OCI-LY3 (cell line): Measurements from ENCODE around the gene NDFIP1.

ENCODE experiments used
- H2AFZ ChIP-seq: fragments of 200-600, 300-600 bp; shearing (Covaris generic); 2 replicates; pipeline ENCODE4 v1.6.0; 2014; ENCODE audit warnings: antibody characterized with exemption, low read depth, low read length
- H3K27ac ChIP-seq: fragments of 200-600, 300-600 bp; sonication (generic); 2 replicates; pipeline ENCODE4 v1.5.1; 2014; ENCODE audit warnings: mild to moderate bottlenecking, low read length, moderate library complexity, mixed read lengths
- H3K27me3 ChIP-seq: fragments of 200-600, 300-600 bp; sonication (generic); 2 replicates; pipeline ENCODE4 v1.6.1; 2014; ENCODE audit warnings: low read depth, low read length, mixed read lengths
- H3K36me3 ChIP-seq: fragments of 200-600, 300-600 bp; sonication (generic); replicated peaks from 2 replicates; pipeline ENCODE3; 2014; ENCODE audit warnings: low read depth, low read length, mixed read lengths
- H3K4me1 ChIP-seq: fragments of 300-600, 200-600 bp; sonication (generic); 2 replicates; pipeline ENCODE4 v1.6.1; 2014; ENCODE audit warnings: low read length, mixed read lengths
- H3K4me2 ChIP-seq: fragments of 200-600, 300-600 bp; sonication (generic); 2 replicates; pipeline ENCODE4 v1.6.1; 2014; ENCODE audit warnings: low read length, mixed read lengths
- H3K4me3 ChIP-seq: fragments of 300-600, 200-600 bp; sonication (generic); 2 replicates; pipeline ENCODE4 v1.5.1; 2014; ENCODE audit warnings: antibody characterized with exemption, mild to moderate bottlenecking, low read length, moderate library complexity
- H3K79me2 ChIP-seq: fragments of 300-600, 200-600 bp; shearing (Covaris generic); 2 replicates; pipeline ENCODE4 v1.6.1; 2014; ENCODE audit warnings: mild to moderate bottlenecking, low read length, mixed read lengths
- H3K9ac ChIP-seq: fragments of 300-600, 200-600 bp; shearing (Covaris generic); 2 replicates; pipeline ENCODE4 v1.6.0; 2014; ENCODE audit warnings: mild to moderate bottlenecking, low read length, moderate library complexity
- H3K9me3 ChIP-seq: fragments of 200-600, 300-600 bp; shearing (Covaris generic); 2 replicates; pipeline ENCODE4 v1.6.1; 2014; ENCODE audit warnings: low read length, mixed read lengths; ENCODE audit not compliant: insufficient read depth
- H4K20me1 ChIP-seq: fragments of 200-600, 300-600 bp; sonication (generic); 2 replicates; pipeline ENCODE4 v1.6.1; 2016; ENCODE audit warnings: low read length, mixed read lengths; ENCODE audit not compliant: insufficient read depth
- EZH2phosphoT487 ChIP-seq: fragments of 200-600 bp; shearing (Covaris generic); IDR thresholded peaks from 2 replicates; pipeline ENCODE4 v1.6.1; 2018; ENCODE audit warnings: antibody characterized with exemption, mixed run types, low read depth
- TF ChIP-seq, protein P1 (sequence below): fragments of 200-600, 300-600 bp; sonication (generic); IDR thresholded peaks from 2 replicates; pipeline ENCODE4 v1.5.1; 2014; ENCODE audit warnings: antibody characterized with exemption, low read length, low read depth

NDFIP1 gene

DNA sequence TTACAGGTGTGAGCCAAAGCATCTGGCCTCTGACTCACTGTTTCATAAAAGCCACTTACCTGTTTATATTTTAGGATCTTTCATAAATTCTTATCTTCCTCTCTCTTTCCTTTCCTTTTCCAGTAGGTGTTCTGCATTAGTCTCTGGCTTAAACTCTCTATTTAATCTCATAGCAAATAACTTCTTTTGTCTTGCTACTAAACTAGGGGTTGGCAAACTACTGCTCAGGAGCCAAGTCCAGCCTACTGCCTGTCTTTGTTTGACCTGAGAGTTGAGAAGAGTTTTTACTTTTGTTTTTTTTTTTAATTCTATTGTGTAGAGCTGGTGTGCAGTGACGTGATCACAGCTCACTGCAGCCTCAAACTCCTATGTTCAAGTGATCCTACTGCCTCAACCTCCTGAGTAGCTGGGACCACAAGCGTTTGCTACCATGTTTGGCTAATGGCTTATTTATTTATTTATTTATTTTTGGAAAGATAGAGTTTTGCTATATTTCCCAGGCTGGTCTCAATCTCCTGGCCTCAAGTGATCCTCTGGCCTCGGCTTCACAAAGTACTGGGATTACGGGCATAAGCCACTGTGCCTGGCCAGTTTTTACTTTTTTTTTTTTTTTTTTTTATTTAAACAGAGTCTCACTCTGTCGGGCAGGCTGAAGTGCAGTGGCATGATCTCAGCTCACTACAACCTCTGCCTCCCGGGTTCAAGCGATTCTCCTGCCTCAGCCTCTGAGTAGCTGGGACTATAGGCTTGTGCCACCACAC is 5.4 kb upstream of the NDFIP1 start:
- H3K79me2 ChIP-seq: no peaks in the 10 kb centered on the region
- H3K4me1 ChIP-seq: peaks cover 4% of the 10 kb centered on the region; the same call in 1 of the 2 replicates
- no peak overlapping the region for H2AFZ ChIP-seq
- no peaks in the 10 kb centered on the region for H3K9me3 ChIP-seq
- TF ChIP-seq, protein P1, sequence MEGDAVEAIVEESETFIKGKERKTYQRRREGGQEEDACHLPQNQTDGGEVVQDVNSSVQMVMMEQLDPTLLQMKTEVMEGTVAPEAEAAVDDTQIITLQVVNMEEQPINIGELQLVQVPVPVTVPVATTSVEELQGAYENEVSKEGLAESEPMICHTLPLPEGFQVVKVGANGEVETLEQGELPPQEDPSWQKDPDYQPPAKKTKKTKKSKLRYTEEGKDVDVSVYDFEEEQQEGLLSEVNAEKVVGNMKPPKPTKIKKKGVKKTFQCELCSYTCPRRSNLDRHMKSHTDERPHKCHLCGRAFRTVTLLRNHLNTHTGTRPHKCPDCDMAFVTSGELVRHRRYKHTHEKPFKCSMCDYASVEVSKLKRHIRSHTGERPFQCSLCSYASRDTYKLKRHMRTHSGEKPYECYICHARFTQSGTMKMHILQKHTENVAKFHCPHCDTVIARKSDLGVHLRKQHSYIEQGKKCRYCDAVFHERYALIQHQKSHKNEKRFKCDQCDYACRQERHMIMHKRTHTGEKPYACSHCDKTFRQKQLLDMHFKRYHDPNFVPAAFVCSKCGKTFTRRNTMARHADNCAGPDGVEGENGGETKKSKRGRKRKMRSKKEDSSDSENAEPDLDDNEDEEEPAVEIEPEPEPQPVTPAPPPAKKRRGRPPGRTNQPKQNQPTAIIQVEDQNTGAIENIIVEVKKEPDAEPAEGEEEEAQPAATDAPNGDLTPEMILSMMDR: no peak
- TF ChIP-seq EZH2phosphoT487: no peak
- no peaks in the 10 kb centered on the region for H4K20me1 ChIP-seq
- H3K4me2 ChIP-seq: no peak overlapping the region
- no peak overlapping the region for H3K27ac ChIP-seq
- no peaks in the 10 kb centered on the region for H3K36me3 ChIP-seq
- H3K9ac ChIP-seq: no peak overlapping the region
- H3K4me3 ChIP-seq: no peak overlapping the region
- 0 out of 2 replicates have a peak, but pooled peaks cover 3% of the 10 kb centered on the region for H3K27me3 ChIP-seq

DNA sequence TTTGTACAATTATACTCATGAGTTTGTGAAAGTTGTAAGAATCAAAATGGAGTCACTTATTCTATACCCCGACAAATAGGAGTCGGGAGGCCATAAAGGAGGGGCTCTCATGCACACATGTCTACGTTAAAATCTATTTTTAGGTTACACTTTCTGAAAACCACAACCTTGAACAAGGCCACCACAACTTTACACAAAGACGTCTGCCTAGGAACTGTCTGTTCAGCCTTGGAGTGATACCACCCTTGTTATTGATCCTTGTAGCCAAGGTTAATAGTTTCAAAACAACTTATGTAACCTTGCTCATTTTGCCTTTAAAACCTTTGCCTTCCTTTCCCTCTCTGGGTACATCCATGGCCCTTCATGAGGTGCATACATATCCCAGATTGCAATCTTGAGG is 4.1 kb upstream of the NDFIP1 start:
- H3K9ac ChIP-seq: no peak overlapping the region
- peaks cover 7% of the 10 kb centered on the region; the same call in 1 of the 2 replicates for H3K4me1 ChIP-seq
- H3K79me2 ChIP-seq: peaks cover 7% of the 10 kb centered on the region; the same call in 1 of the 2 replicates
- H3K27ac ChIP-seq: no peak overlapping the region
- H3K9me3 ChIP-seq: no peaks in the 10 kb centered on the region
- no peak overlapping the region for H3K4me3 ChIP-seq
- 0 out of 2 replicates have a peak, but pooled peaks cover 3% of the 10 kb centered on the region for H3K27me3 ChIP-seq
- TF ChIP-seq, protein P1: no peak
- TF ChIP-seq EZH2phosphoT487: no peak
- no peak overlapping the region for H2AFZ ChIP-seq
- no peaks in the 10 kb centered on the region for H3K36me3 ChIP-seq
- no peak overlapping the region for H3K4me2 ChIP-seq
- H4K20me1 ChIP-seq: 0 out of 2 replicates have a peak, but pooled peaks cover under 1% of the 10 kb centered on the region

GRCh38 chr5:142106061-142106460 is 2.5 kb upstream of the NDFIP1 start:
- H3K27ac ChIP-seq: no peak overlapping the region
- TF ChIP-seq, protein P1: no peak
- TF ChIP-seq EZH2phosphoT487: no peak
- H3K4me2 ChIP-seq: no peak overlapping the region
- H4K20me1 ChIP-seq: peaks cover 13% of the 10 kb centered on the region
- 0 out of 2 replicates have a peak, but pooled peaks cover 3% of the 10 kb centered on the region for H3K27me3 ChIP-seq
- H3K36me3 ChIP-seq: no peaks in the 10 kb centered on the region
- no peak overlapping the region for H2AFZ ChIP-seq
- no peak overlapping the region for H3K4me3 ChIP-seq
- no peak overlapping the region for H3K9ac ChIP-seq
- peaks cover 16% of the 10 kb centered on the region for H3K4me1 ChIP-seq
- peaks cover 21% of the 10 kb centered on the region for H3K79me2 ChIP-seq
- H3K9me3 ChIP-seq: no peaks in the 10 kb centered on the region

- no peak overlapping the region for H3K9ac ChIP-seq
- peaks cover 16% of the 10 kb centered on the region for H3K4me1 ChIP-seq
- H3K27me3 ChIP-seq: 0 out of 2 replicates have a peak, but pooled peaks cover 3% of the 10 kb centered on the region
- no peak overlapping the region for H3K27ac ChIP-seq
- H3K4me3 ChIP-seq: no peak overlapping the region
- H2AFZ ChIP-seq: no peak overlapping the region
- H4K20me1 ChIP-seq: peaks cover 19% of the 10 kb centered on the region
- no peak overlapping the region for H3K4me2 ChIP-seq
- TF ChIP-seq, protein P1: no peak
- no peak for TF ChIP-seq EZH2phosphoT487
- no peaks in the 10 kb centered on the region for H3K9me3 ChIP-seq
- peaks cover 4% of the 10 kb centered on the region for H3K36me3 ChIP-seq
- peaks cover 31% of the 10 kb centered on the region for H3K79me2 ChIP-seq
These were observed 1.4 kb upstream of the NDFIP1 start for GRCh38 chr5:142107036-142107735.
